Left ventricle myocardium inferior (tissue), 1 donor: ENCODE measurements around the gene PSMB11. TPM values are rescaled to one million over a fixed set of nuclear protein-coding genes. Genes with fewer than 3 reads are reported as not detected.

ENCODE experiments used
- DNase-seq: peaks from one replicate; pipeline ENCODE4 v3.0.0-alpha.2; 2020
- H3K27ac ChIP-seq: fragments of 200-600 bp; replicated peaks from 2 replicates; pipeline ENCODE4 v1.8.0; 2021
- H3K27me3 ChIP-seq: fragments of 200-600 bp; 2 replicates; pipeline ENCODE4 v1.8.0; 2021; ENCODE audit warnings: low read depth
- H3K36me3 ChIP-seq: fragments of 200-600 bp; 2 replicates; pipeline ENCODE4 v1.8.0; 2021
- H3K4me1 ChIP-seq: fragments of 200-600 bp; 2 replicates; pipeline ENCODE4 v1.8.0; 2021
- H3K4me3 ChIP-seq: fragments of 200-600 bp; 2 replicates; pipeline ENCODE4 v1.8.0; 2021; ENCODE audit warnings: mild to moderate bottlenecking, moderate library complexity
- H3K9me3 ChIP-seq: fragments of 200-600 bp; replicated peaks from 2 replicates; pipeline ENCODE4 v1.8.0; 2021
- intact Hi-C: fragments of 100-400 bp; cut with micrococcal nuclease; formaldehyde crosslinking; loops from one replicate; pipeline ENCODE4 v1.11.0; 2022
- total RNA-seq: library from RNA; stranded (reverse); fragmentation: NEBNext Ultra II Directional; extraction: Animal tissue kit (Norgen Biotek cat#: 25700); gene quantifications from one replicate; pipeline ENCODE4 v1.2.1, GENCODE V29; 2021
- TF ChIP-seq, protein P1 (sequence below): fragments of 200-600 bp; IDR thresholded peaks from 2 replicates; pipeline ENCODE4 v1.8.0; 2021; ENCODE audit warnings: antibody characterized with exemption, mild to moderate bottlenecking, borderline replicate concordance
- donor health status: DM: no; HTN: yes; CAD: no; lungs with severe emphysema.

Gene PSMB11
- total RNA-seq, 1 donor from 2014 or later, result not detected

DNA sequence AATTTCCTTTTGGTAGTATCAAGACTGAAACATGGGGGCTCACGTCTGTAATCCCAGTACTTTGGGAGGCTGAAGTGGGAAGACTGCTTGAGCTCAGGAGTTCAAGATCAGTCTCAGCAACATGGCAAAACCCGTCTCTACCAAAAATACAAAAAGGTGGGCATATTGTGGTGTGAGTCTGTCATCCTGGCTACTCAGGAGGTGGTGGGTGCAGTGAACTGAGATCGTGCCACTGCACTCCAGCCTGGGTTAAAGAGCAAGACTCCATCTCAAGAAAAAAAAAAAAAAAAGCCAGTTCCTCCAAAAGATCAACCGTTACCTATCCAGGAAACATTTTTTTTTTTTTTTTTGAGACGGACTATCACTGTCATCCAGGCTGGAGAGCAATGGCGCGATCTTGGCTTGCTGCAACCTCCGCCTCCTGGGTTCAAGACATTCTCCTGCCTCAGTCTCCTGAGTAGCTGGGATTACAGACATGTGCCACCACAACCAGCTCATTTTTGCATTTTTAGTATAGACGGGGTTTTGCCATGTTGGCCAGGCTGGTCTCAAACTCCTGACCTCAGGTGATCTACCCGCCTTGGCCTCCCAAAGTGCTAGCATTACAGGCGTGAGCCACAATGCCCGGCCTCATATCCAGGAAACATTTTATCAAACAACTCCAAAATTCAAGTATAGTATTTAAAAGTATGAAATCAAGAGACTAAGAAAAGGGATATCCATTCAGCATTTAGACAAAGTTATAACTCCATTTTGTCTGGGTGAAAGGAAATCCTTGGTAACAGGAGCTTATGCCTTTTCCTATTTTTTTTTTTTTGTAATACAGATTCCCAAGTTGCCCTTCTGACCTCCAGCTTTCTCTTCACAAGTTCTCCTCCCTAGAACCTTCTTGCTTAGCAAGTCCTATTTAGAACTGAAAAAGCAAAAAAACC, 49.5 kb downstream of the PSMB11 start:
- Histone ChIP-seq H3K9me3 (no peaks in the 10 kb centered on the region), H3K4me3 (no peak overlapping the region), H3K27me3 (no peaks in the 10 kb centered on the region), H3K4me1 (peaks cover 73% of the 10 kb centered on the region), H3K27ac (no peak overlapping the region), H3K36me3 (peaks cover 68% of the 10 kb centered on the region)
- intact Hi-C loops, result no loop called here
- DNase-seq, result no peak
- TF ChIP-seq, protein P1, sequence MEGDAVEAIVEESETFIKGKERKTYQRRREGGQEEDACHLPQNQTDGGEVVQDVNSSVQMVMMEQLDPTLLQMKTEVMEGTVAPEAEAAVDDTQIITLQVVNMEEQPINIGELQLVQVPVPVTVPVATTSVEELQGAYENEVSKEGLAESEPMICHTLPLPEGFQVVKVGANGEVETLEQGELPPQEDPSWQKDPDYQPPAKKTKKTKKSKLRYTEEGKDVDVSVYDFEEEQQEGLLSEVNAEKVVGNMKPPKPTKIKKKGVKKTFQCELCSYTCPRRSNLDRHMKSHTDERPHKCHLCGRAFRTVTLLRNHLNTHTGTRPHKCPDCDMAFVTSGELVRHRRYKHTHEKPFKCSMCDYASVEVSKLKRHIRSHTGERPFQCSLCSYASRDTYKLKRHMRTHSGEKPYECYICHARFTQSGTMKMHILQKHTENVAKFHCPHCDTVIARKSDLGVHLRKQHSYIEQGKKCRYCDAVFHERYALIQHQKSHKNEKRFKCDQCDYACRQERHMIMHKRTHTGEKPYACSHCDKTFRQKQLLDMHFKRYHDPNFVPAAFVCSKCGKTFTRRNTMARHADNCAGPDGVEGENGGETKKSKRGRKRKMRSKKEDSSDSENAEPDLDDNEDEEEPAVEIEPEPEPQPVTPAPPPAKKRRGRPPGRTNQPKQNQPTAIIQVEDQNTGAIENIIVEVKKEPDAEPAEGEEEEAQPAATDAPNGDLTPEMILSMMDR, result no peak

DNA sequence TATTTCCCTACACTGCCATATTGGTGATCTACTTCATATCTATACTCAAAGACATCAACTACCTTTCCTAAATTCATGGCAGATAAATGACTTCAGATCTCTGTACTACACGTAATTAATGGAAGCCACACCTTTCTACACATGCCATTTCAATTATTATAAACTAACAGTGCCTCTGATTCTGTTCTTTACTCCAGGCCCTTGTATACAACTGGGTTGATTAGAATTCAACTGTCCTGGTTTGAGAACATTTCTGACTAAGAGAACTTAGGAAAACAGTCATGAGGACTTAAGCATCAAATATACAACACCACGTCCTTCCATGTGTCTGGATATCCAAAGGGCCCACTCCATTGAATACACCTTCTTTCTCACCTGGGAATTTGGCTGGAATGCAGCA, 51.1 kb downstream of the PSMB11 start:
- Histone ChIP-seq H3K27ac (no peak overlapping the region), H3K4me1 (peaks cover 73% of the 10 kb centered on the region), H3K27me3 (no peaks in the 10 kb centered on the region), H3K9me3 (no peaks in the 10 kb centered on the region), H3K4me3 (peak overlapping the region; percentile 90), H3K36me3 (peaks cover 59% of the 10 kb centered on the region)
- no peak for DNase-seq
- TF ChIP-seq, protein P1, result no peak
- intact Hi-C loops, result no loop called here

DNA sequence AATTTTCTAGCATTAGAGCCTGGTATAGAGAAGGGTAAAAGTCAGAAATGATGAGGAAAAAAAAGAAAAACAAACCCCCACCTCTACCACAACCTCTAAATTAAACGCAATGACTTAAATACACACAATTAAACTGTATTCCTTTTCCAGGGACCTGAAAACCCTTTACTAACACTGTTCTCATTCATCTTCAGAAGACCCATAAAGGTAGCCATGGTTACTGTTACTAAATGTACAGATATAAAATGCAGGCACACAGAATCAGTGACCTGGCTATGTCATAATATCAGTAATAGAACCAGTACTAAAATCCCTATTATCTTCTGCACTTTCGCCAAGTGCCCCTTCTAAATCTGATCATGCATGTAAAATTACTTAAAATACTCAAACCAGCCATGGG, 51.5 kb downstream of the PSMB11 start:
- Histone ChIP-seq H3K4me1 (peaks cover 73% of the 10 kb centered on the region), H3K27me3 (no peaks in the 10 kb centered on the region), H3K36me3 (peaks cover 59% of the 10 kb centered on the region), H3K27ac (no peak overlapping the region), H3K9me3 (no peaks in the 10 kb centered on the region), H3K4me3 (peak overlapping the region; percentile 90)
- intact Hi-C loops, result no loop called here
- TF ChIP-seq, protein P1, result no peak
- no peak for DNase-seq

Other genes starting within 250 kb of the PSMB11 start
- gene SLC7A7, start 226.8 kb upstream of the PSMB11 start, total RNA-seq, result 4.6 TPM
- 110 TPM for gene MRPL52, start 212.3 kb upstream of the PSMB11 start, total RNA-seq
- 22.1 TPM for gene MMP14, start 205.6 kb upstream of the PSMB11 start, total RNA-seq
- gene LRP10, start 170.5 kb upstream of the PSMB11 start, total RNA-seq, result 48.3 TPM
- not detected for gene REM2, start 159.0 kb upstream of the PSMB11 start, total RNA-seq
- 42.1 TPM for gene RBM23, start 123.1 kb upstream of the PSMB11 start, total RNA-seq
- gene PRMT5, start 112.8 kb upstream of the PSMB11 start, total RNA-seq, result 59.0 TPM
- gene HAUS4, start 85.1 kb upstream of the PSMB11 start, total RNA-seq, result 17.9 TPM
- gene AJUBA, start 59.7 kb upstream of the PSMB11 start, total RNA-seq, result 7.2 TPM
- 4.9 TPM for gene C14orf93, start 32.1 kb upstream of the PSMB11 start, total RNA-seq
- 118 TPM for gene PSMB5, start 7.3 kb upstream of the PSMB11 start, total RNA-seq
- gene CDH24, start 15.3 kb downstream of the PSMB11 start, total RNA-seq, result 2.1 TPM
- 64.6 TPM for gene ACIN1, start 52.9 kb downstream of the PSMB11 start, total RNA-seq
- gene C14orf119, start 53.3 kb downstream of the PSMB11 start, total RNA-seq, result 25.2 TPM
- gene CIROP, start 62.8 kb downstream of the PSMB11 start, total RNA-seq, result not detected
- not detected for gene CEBPE, start 77.0 kb downstream of the PSMB11 start, total RNA-seq
- 10.6 TPM for gene SLC7A8, start 141.4 kb downstream of the PSMB11 start, total RNA-seq
- not detected for gene RNF212B, start 195.7 kb downstream of the PSMB11 start, total RNA-seq
- gene HOMEZ, start 243.9 kb downstream of the PSMB11 start, total RNA-seq, result 9.1 TPM